Activated T-helper 2 cell treated with anti-CD3 and anti-CD28 coated beads, Interferon-gamma antibody, Interleukin-2, Interleukin-4, amounts not matched to agents 10 μg/mL and 5 μg/mL and 100 μg/mL, durations not matched to agents 14 hours and 24 hours and 36 hours (primary cell): ENCODE results near the gene CMIP. TPM values are rescaled to one million over a fixed set of nuclear protein-coding genes. Genes with fewer than 3 reads are reported as not detected.
"Not testable (repeated sequence)": the region's sequence is repeated elsewhere in the genome, so short reads cannot be mapped to it uniquely, and the experiment has no call there.

Experiments used
- DNase-seq: peaks from one replicate; pipeline ENCODE4 v3.0.0; 2021; ENCODE audit warnings: low spot score
- H3K27ac Mint-ChIP-seq: one replicate; pipeline ENCODE4 v1.8.0; 2021; ENCODE audit warnings: mixed read lengths
- H3K27me3 Mint-ChIP-seq: one replicate; pipeline ENCODE4 v1.8.0; 2021; ENCODE audit warnings: low read depth, mixed read lengths
- H3K36me3 Mint-ChIP-seq: one replicate; pipeline ENCODE4 v1.8.0; 2021; ENCODE audit warnings: low read depth, mixed read lengths
- H3K4me1 Mint-ChIP-seq: one replicate; pipeline ENCODE4 v1.8.0; 2021; ENCODE audit warnings: low read depth, mixed read lengths
- H3K4me3 Mint-ChIP-seq: one replicate; pipeline ENCODE4 v1.8.0; 2021; ENCODE audit warnings: low read depth, mild to moderate bottlenecking, moderate library complexity, mixed read lengths
- H3K9me3 Mint-ChIP-seq: one replicate; pipeline ENCODE4 v1.8.0; 2021; ENCODE audit warnings: mixed read lengths
- intact Hi-C: fragments of 100-400 bp; cut with micrococcal nuclease; formaldehyde crosslinking; loops from one replicate; pipeline ENCODE4 v1.15.1; 2023
- total RNA-seq: library from RNA; stranded (reverse); gene quantifications from 2 replicates; pipeline ENCODE4 v1.2.3, GENCODE V29; 2022

CMIP gene
- total RNA-seq, 1 donor from 2014 or later, result 68.0 TPM

DNA sequence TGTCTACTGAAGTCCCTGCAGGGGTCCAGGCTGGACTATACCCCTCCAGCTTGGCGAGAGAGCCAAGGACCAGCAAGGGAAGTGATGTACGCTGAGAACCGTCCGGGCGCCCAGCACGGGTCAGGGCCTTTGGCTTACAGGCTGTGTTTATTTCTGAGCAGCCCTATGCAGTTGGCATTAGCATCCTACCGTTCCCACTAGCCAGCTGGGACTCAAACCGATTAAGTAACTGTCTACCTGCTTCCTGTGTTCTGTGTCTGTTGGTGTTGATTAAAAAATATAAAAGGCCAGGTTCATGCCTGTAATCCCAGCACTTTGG is 73.8 kb downstream of the CMIP start:
- Mint-ChIP-seq H3K4me3 (no peak overlapping the region), H3K27me3 (no peaks in the 10 kb centered on the region), H3K4me1 (peaks cover 48% of the 10 kb centered on the region), H3K9me3 (no peaks in the 10 kb centered on the region), H3K36me3 (peaks cover 18% of the 10 kb centered on the region), H3K27ac (no peak overlapping the region)
- intact Hi-C loops, result no loop called here
- DNase-seq, result no peak

DNA sequence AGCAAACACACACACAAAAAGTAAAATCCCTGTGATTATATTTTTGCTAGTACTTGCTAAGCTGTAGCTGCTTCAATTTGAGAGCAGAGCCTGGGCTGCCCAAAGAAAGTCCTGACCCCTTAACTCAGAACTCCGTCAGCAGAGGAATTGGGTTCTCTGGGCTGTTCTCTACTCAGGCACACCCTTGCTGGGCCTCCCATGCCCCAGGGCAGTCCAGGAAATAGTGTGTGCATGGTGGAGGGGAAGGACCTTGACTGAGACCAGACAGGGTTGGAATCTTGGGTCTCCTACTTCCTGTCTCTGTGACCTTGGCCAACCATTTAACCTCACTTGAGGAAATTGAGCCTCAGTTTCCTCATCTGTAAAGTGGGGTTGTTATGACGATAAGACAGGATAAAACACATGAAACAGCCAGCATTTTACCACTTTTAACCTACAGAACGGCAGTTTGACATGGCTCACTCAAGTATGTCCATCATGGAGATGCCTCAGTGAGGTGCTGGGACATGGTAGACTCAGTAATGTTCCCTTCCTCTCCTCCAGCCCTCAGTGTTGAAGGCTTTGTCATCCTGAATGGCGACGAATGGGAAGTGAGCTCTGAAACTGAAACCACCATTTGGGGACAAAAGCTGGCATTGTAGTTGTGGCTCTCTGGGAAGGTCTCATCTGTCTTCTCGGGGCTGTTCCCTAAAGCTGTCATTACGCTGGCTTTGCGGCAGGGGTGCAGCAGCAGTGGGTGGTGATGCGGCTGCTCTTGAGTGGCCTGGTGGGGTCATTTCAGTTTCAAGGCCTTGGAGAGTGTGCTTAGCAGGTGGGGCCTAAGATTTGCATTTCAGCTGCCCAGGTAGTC is 74.9 kb downstream of the CMIP start:
- no peak overlapping the region for H3K4me3 Mint-ChIP-seq
- peaks cover 49% of the 10 kb centered on the region for H3K4me1 Mint-ChIP-seq
- no peaks in the 10 kb centered on the region for H3K9me3 Mint-ChIP-seq
- H3K27ac Mint-ChIP-seq, result peak overlapping the region; percentile 42
- H3K27me3 Mint-ChIP-seq, result no peaks in the 10 kb centered on the region
- H3K36me3 Mint-ChIP-seq, result peaks cover 18% of the 10 kb centered on the region
- no peak for DNase-seq
- intact Hi-C loops, result loop anchor here (5.0 to 10.0 kb wide), 3 partner anchors 37 to 75 kb away; partner anchors contain the start of gene CMIP

DNA sequence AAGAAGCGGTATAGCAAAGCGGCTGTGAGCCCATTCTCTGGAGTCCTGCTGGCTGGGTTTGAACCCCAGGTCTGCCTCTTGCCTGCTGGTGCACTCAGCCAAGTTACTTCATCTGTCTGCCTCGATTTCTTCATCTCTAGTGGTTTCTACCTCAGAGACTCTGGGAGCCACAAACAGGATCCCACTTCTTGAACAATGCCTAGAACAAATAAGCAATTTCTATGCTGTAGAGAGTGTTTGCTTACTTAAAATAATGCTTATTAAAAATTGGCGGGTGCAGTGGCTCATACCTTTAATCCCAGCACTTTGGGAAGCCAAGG is 75.5 kb downstream of the CMIP start:
- Mint-ChIP-seq H3K4me1 (peaks cover 50% of the 10 kb centered on the region), H3K4me3 (no peak overlapping the region), H3K36me3 (peaks cover 18% of the 10 kb centered on the region), H3K9me3 (no peaks in the 10 kb centered on the region), H3K27ac (no peak overlapping the region), H3K27me3 (no peaks in the 10 kb centered on the region)
- DNase-seq, result no peak
- intact Hi-C loops, result loop anchor here (5.0 to 10.0 kb wide), 3 partner anchors 38 to 75 kb away; partner anchors contain the start of gene CMIP

DNA sequence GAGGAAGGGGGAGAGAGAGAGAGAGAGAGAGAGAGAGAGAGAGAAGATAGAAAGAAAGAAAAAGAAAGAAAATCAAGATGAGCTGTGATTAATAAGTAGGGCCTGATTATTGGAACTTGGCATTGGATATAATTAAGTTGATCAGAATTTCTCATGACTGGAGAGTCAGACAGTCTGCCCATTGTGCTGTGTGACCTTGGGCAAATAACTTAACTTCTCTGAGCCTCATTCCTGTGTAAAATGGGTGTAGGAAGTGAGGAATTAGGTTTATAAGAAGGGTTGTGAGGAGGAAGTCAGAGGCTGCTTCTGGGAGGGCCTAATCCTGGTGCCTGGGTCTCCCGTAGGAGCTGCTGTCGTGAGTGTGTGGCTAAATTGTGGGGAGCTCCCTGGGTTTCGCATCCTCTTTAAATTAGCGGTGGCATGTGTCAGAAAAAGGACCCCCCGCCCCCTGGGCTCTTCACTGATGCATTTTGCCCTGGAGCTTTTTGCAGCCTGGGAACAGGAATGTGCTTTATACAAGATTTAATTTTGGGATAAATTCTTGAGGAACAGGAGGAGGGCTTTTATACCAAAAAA is 76.0 kb downstream of the CMIP start:
- DNase-seq, result peak; percentile 13
- peaks cover 21% of the 10 kb centered on the region for H3K36me3 Mint-ChIP-seq
- no peak overlapping the region for H3K4me3 Mint-ChIP-seq
- peak overlapping the region; percentile 54 for H3K27ac Mint-ChIP-seq
- H3K9me3 Mint-ChIP-seq, result no peaks in the 10 kb centered on the region
- intact Hi-C loops, result loop anchor here (1.0 to 10.0 kb wide), 4 partner anchors 38 to 96 kb away; partner anchors contain the start of gene CMIP
- H3K4me1 Mint-ChIP-seq, result peaks cover 53% of the 10 kb centered on the region
- H3K27me3 Mint-ChIP-seq, result no peaks in the 10 kb centered on the region

DNA sequence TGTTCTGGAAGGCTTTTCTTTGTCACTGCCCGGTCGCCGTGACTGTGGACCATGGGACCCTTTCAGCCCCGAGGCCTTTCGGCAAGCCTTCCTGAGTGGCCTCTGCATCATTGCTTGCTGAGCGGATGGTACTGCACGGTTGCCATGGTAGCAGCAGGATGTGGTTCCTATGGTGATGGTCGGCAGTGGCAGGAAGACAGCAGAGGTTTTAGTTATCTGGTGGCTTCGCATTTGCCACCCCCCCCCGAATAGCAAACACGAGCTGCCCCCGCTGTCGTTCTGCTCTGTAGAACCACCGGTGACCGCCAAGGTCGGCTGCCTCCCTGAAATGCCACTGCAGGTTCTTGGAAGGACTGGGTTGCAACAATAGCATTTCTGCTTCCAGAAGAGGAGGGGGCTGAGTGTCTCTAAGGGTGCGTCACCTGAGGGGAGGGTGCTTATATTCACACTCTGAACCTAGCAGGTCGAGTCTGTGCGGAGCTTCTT is 76.6 kb downstream of the CMIP start:
- H3K27ac Mint-ChIP-seq, result peak overlapping the region; percentile 54
- H3K9me3 Mint-ChIP-seq, result no peaks in the 10 kb centered on the region
- peaks cover 19% of the 10 kb centered on the region for H3K36me3 Mint-ChIP-seq
- peaks cover 55% of the 10 kb centered on the region for H3K4me1 Mint-ChIP-seq
- H3K27me3 Mint-ChIP-seq, result no peaks in the 10 kb centered on the region
- DNase-seq, result peak; percentile 81
- no peak overlapping the region for H3K4me3 Mint-ChIP-seq
- intact Hi-C loops, result loop anchor here (1.0 to 10.0 kb wide), 4 partner anchors 39 to 95 kb away; partner anchors contain the start of gene CMIP

DNA sequence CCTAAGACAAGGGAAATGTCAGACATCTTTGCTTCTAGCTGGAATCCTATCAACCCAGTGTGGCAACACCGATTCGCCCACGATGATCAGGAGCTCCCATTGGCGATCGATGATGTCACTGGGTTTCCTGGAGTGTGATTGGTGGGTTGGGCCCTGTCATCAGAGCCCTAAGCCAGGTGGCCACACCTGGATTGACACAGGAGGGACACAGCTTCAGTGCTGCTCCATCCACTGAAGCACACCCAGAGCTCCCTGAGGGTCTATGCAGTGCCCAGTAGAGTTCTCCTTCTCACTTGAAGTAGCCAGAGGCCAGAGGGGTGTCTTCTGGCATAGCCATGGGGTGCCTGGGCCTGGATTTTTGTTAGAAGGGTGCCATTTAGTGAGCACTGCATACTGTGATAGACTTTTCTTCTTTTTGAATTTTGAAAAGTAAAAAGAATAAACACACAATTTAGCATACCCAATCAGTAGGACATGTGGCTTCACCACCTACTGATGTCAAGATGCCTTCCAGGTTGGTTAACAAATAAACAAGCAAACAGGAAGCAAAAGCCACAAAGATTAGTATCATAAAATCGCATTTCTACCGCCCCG is 77.6 kb downstream of the CMIP start:
- DNase-seq, result no peak
- H3K9me3 Mint-ChIP-seq, result no peaks in the 10 kb centered on the region
- H3K4me1 Mint-ChIP-seq, result peaks cover 60% of the 10 kb centered on the region
- no peaks in the 10 kb centered on the region for H3K27me3 Mint-ChIP-seq
- peak overlapping the region; percentile 17 for H3K27ac Mint-ChIP-seq
- H3K4me3 Mint-ChIP-seq, result no peak overlapping the region
- intact Hi-C loops, result loop anchor here (5.0 to 10.0 kb wide), 3 partner anchors 40 to 77 kb away; partner anchors contain the start of gene CMIP
- H3K36me3 Mint-ChIP-seq, result peaks cover 19% of the 10 kb centered on the region

DNA sequence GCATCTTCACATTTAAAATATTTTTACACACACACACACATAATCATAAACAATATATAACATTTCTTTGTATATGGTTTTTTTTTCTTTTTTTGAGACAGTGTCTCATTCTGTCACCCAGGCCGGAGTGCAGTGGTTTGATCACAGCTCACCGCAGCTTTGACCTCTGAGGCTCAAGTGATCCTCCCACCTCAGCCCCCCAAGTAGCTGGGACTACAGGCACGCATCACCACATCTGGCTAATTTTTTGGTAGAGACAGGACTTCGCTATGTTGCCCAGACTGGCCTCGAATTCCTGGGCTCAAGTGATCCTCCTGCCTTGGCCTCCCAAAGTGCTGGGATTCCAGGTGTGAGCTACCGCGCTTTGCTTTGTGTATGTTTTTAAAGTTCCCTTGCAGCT is 78.2 kb downstream of the CMIP start:
- DNase-seq, H3K4me3 Mint-ChIP-seq, H3K9me3 Mint-ChIP-seq, H3K27me3 Mint-ChIP-seq: not testable (repeated sequence)
- Mint-ChIP-seq H3K4me1 (peaks cover 65% of the 10 kb centered on the region), H3K36me3 (peaks cover 20% of the 10 kb centered on the region), H3K27ac (peak overlapping the region; percentile 17)
- intact Hi-C loops, result loop anchor here (5.0 to 10.0 kb wide), 3 partner anchors 41 to 78 kb away; partner anchors contain the start of gene CMIP

DNA sequence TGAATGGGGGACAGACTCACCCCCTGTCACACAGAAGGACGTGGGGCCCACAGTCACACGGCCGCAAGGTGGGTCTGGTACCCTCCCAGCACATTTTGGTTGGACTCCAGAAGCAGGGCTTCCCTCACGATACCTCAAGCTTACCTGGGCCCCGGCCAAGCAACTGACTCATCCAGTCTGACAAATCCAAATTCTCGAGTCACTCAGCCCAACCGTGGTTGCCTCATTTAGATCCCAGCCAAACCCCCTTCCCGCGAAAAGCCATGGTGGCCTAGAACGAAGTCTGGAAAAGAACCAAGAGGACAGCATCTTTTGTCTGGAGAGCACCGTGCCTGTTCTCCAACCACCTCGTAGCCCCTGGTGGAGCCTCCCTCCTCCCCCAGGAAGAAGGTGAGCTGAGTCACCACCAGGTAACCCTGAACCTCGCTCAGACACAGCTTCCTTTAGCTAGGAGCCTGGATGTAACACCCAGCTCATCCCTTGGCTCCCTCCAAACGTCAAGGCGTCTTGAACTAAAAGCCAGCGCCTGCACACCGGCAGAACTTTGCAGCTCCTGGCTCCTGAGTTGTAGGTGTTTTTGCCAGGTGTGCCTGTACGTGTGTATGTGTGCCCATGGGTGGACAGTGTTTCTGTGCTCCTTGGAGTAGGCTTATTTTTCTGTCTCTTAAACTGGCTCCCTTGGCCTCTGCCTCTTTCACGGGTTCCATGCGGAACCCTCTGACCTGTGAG is 78.9 kb downstream of the CMIP start:
- DNase-seq, result no peak
- Mint-ChIP-seq H3K27me3 (no peaks in the 10 kb centered on the region), H3K9me3 (no peaks in the 10 kb centered on the region), H3K27ac (no peak overlapping the region), H3K36me3 (peaks cover 16% of the 10 kb centered on the region), H3K4me3 (no peak overlapping the region), H3K4me1 (peaks cover 71% of the 10 kb centered on the region)
- intact Hi-C loops, result loop anchor here (5.0 to 10.0 kb wide), 3 partner anchors 41 to 79 kb away; partner anchors contain the start of gene CMIP

DNA sequence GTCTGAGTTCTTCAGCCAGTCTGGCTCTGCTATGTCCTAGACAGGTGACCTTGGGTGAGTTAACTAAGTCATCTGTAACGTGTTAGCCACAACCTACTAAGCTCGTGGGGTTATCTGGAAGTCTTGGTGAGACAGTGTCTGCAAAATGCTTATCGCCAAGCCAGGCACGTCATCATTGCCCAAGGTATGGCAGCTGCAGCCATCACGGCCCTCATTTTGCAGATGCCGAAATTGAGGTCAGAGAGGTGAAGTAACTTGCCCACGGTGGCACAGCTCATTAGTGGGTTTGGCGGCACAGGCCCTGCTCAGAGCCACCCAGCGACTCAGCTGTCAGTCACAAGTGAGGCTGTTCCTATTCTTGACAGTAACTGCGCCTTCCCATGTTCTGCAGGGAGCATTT is 79.8 kb downstream of the CMIP start:
- H3K4me3 Mint-ChIP-seq, result no peak overlapping the region
- intact Hi-C loops, result loop anchor here (5.0 to 10.0 kb wide), 3 partner anchors 42 to 80 kb away; partner anchors contain the start of gene CMIP
- H3K36me3 Mint-ChIP-seq, result peaks cover 16% of the 10 kb centered on the region
- DNase-seq, result no peak
- H3K27me3 Mint-ChIP-seq, result no peaks in the 10 kb centered on the region
- no peaks in the 10 kb centered on the region for H3K9me3 Mint-ChIP-seq
- H3K4me1 Mint-ChIP-seq, result peaks cover 69% of the 10 kb centered on the region
- no peak overlapping the region for H3K27ac Mint-ChIP-seq

DNA sequence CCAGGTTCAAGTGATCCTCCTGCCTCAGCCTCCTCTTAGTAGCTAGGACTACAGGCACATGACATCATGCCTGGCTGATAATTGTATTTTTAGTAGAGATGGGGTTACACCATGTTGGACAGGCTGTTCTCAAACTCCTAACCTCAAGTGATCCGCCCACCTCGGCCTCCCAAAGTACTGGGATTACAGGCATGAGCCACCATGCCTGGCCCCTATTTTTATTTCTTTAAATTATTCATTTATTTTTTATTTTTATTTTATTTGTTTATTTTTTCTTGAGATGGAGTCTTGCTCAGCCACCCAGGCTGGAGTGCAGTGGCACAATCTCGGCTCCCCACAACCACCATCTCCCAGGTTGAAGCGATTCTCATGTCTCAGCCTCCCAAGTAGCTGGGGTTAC is 80.3 kb downstream of the CMIP start:
- H3K4me3 Mint-ChIP-seq, H3K27ac Mint-ChIP-seq, DNase-seq, H3K27me3 Mint-ChIP-seq, H3K9me3 Mint-ChIP-seq: not testable (repeated sequence)
- Mint-ChIP-seq H3K4me1 (peaks cover 64% of the 10 kb centered on the region), H3K36me3 (peaks cover 16% of the 10 kb centered on the region)
- intact Hi-C loops, result loop anchor here (5.0 to 10.0 kb wide), 3 partner anchors 42 to 80 kb away; partner anchors contain the start of gene CMIP

DNA sequence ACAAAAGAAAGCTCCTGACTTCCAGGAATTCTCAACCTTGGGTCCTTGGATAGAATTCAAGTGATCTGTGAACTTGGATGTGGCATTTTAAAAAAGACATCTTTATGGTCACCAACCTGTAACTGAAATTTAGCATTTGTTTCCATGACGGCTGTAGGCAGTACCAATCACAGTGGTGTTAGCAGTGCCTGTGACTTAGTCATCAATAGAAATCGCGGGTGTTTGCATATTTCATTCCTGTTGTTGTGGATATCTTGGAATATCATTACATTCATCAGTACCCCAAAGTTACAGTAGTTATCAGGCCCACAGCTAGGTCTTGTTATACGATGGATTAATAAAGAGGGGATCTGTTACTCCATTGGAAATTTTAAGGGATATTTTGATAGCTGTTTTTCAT is 81.6 kb downstream of the CMIP start:
- Mint-ChIP-seq H3K9me3 (no peaks in the 10 kb centered on the region), H3K4me3 (no peak overlapping the region), H3K36me3 (peaks cover 16% of the 10 kb centered on the region), H3K27ac (no peak overlapping the region), H3K27me3 (no peaks in the 10 kb centered on the region), H3K4me1 (peaks cover 51% of the 10 kb centered on the region)
- DNase-seq, result no peak
- intact Hi-C loops, result loop anchor here (10.0 kb wide), 1 partner anchor 81 kb away; the partner anchor contains the start of gene CMIP

DNA sequence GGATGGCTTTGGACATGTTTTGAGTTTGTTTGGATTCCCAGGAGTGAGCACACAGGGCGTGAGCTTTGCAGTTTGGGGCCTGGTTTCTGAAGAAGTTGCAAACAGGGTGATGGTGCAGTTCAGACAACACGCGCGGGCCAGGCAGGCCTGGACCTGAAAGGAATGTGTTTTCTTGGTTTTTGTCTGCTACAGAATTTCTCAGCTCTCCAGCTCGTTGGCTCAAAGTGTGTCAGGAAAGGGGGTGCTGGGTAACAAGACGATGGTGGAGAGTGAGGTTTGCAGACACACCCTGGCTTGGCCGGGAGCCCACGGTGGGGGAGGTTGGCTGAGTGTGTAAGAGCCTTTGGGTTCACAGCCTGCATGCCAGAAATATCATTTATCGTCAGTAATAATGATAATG is 82.3 kb downstream of the CMIP start:
- peaks cover 16% of the 10 kb centered on the region for H3K36me3 Mint-ChIP-seq
- H3K27ac Mint-ChIP-seq, result no peak overlapping the region
- H3K9me3 Mint-ChIP-seq, result no peaks in the 10 kb centered on the region
- H3K4me3 Mint-ChIP-seq, result no peak overlapping the region
- DNase-seq, result no peak
- peaks cover 44% of the 10 kb centered on the region for H3K4me1 Mint-ChIP-seq
- intact Hi-C loops, result loop anchor here (10.0 kb wide), 1 partner anchor 82 kb away; the partner anchor contains the start of gene CMIP
- H3K27me3 Mint-ChIP-seq, result no peaks in the 10 kb centered on the region
